Iris pigment epithelial cell (primary cell): ENCODE results near the gene NT5C1A.

Experiments
- DNase-seq: peaks from one replicate; pipeline ENCODE4 v3.0.0-alpha.2; 2011; ENCODE audit warnings: low read depth

NT5C1A gene

GRCh38 chr1:39671793-39672550 lies at the start of gene NT5C1A:
Gene NT5C1A (minus strand): TSS chr1:39672107. CDS start chr1:39672038, 69 bp downstream.
- DNase-seq = no peak

DNA sequence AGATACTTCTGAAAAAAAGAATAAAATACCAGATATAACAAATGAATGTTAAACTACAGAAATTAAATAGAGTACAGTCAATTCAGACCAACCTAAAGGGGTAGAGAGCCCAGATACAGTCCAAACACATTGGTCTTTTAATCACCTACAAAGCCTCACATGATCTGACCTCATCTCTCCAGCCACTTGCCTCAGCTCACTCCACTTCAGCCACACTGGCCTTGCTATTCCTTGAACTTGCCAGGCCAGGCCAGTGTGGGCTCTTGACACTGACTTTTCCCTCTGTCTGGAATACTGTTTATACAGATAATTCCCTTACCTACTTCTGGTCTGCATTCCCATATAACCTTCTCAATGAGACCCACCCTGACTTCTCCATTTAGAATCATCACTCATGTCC lies 49.8 kb upstream of the NT5C1A start:
- DNase-seq = no peak

GRCh38 chr1:39720094-39720999 lies 48.4 kb upstream of the NT5C1A start:
- peak; percentile 53 for DNase-seq

- DNase-seq = no peak
Observed at GRCh38 chr1:39717809-39718208, 45.9 kb upstream of the NT5C1A start.

DNA sequence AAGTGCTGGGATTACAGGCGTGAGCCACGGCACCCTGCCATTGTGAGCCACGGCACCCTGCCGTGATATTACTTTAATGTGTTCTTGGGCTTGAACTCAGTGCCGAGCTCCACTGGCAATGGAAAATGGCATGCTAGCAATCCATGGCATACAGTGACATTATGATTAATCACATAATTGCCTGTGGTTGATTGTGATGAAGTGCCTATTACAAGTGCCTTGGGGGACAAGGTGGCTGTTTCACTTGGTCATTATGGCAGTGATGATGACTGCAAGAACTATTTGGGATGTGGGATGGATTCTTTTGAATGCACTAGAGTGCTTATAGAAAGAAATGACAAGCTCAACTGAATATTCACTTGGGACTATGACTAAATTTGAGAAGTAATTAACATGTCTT lies 41.6 kb upstream of the NT5C1A start:
- DNase-seq = no peak

- no peak for DNase-seq
Observed at GRCh38 chr1:39711966-39712340, 40.0 kb upstream of the NT5C1A start.

DNA sequence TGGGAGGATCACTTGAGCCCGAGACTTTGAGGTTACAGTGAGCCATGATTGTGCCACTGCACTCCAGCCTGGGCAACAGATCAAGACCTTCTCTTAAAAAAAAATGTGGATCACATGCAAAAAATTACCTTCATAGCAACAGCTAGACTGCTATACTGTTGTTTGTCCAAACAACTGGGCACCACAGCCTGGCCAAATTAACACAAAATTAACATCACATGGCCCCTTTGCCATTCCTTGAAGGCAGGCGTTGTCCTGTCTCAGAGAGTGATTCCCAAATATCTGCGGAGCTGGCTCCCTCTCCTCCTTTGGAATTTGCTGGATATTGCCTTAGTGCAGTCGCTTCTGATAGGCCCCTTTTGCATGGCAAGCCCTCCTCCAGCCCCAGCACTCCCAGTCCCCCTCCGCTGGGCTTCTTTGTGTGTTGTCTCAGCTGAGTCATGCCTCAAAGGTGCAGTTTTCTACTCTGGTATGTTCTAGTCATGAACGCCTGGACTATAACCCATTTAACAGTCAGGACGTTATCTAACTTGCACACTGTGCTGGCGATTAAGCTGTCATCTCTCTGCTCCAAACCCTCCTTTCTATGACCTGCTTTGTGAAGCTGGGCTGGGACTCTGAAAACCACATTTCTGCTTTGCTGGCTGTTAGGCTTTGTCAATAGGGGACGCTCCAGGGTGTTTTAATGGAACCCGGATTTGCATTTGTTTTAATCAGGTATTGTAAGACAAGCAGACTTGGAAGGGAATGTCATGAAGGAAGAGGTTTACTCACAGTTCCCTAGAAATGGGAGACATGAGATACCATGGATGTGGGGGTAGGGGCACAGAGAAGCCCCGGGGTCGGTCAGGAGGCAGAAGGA lies 39.4 kb upstream of the NT5C1A start:
- DNase-seq = peak; percentile 19

DNA sequence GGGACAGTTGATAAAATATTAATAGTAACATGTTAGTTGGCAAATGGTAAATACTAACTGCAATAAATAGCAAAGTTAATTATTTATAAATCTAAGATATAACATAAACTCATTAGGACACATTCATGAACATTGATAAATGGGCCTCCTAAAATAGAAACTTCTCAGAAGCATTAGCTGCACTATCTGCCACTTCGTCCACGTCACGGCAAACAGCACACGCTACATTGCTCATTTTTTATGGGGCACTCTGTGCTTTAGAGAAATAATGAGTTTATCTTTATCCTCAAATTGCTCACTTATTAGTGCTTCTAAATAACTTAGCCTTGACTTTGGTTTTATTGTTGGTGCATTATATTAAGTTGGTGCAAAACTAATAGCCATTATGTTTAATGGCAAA lies 35.6 kb upstream of the NT5C1A start:
- no peak for DNase-seq

DNA sequence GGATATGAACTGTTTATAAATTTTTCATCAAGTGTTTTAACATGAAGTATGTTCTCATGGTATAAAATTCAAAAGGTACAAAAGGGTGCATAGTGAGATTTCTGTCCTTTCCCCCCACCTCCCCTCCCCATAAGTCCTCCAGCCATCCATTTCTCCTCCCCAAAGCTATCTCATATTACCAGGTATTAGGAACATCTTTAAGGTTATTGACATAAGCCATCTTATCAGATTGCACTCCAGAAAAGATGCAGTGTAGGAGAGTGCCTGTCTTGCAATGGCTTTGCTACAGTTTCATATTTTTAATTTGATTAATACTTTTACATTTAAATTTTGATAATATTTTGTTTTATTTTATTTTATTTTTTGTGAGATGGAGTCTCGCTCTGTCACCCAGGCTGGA lies 32.9 kb upstream of the NT5C1A start:
- DNase-seq = no peak

- peak; percentile 75 for DNase-seq
Observed at GRCh38 chr1:39701049-39701439, 29.1 kb upstream of the NT5C1A start.

DNA sequence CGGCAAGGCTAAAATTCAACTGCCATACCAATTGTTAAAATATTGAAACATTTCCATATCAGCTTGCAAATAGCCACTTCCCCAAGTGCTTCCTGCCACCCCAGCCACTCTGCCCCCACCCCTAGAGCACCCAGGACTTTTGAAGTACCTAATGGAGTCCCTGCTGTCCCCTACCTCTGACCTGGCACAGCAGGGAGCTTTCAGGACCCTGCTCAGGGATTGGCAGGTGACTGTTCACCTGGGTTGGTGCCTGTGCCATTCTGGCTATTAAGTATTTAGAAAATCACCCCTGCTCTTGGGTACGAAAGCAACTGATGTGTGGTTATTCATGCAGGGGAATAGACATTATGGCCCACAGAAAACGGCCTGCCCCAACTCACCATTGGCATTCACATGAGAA lies 28.4 kb upstream of the NT5C1A start:
- DNase-seq = no peak

GRCh38 chr1:39699419-39699818 lies 27.5 kb upstream of the NT5C1A start:
- DNase-seq = no peak

- DNase-seq = no peak
Observed at GRCh38 chr1:39698568-39698967, 26.7 kb upstream of the NT5C1A start.

DNA sequence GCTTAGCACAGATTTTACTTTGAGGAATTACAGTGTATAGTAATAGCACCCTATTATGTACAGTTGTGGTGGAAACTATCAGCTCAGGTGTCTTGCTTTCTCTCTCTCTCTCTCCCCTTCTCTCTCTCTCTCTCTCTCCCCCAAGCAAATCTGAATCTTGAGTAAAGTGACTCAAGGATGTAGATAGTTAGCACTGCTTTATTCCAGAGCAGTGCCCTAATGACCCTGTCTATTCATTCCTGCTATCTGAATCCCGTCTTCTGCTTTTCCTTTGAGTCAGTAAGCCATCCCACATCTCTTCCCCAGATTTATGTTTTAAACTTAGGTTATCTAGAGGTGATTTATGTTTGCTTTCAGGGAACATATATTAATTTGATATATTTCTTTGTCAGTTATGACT lies 24.5 kb upstream of the NT5C1A start:
- DNase-seq = no peak

- no peak for DNase-seq
Observed at GRCh38 chr1:39695016-39695415, 23.1 kb upstream of the NT5C1A start.

DNA sequence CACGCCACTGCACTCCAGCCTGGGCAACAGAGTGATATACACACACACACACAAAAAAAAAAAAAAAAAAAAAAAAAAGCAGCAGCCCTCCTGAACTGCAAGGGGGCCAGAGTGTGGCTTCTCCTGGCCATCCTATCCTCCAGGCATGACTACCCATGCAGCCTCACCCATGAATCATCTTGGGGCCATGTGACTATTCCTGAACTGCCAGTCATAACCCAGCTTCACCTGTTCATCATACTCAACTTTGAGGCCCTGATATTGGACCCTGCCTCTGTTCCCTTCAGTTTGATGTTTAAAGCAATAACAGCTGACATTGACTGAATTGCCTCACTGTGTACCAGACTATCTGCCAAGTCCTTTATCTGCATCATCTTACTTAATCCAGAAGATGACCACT lies 22.1 kb upstream of the NT5C1A start:
- DNase-seq = no peak

DNA sequence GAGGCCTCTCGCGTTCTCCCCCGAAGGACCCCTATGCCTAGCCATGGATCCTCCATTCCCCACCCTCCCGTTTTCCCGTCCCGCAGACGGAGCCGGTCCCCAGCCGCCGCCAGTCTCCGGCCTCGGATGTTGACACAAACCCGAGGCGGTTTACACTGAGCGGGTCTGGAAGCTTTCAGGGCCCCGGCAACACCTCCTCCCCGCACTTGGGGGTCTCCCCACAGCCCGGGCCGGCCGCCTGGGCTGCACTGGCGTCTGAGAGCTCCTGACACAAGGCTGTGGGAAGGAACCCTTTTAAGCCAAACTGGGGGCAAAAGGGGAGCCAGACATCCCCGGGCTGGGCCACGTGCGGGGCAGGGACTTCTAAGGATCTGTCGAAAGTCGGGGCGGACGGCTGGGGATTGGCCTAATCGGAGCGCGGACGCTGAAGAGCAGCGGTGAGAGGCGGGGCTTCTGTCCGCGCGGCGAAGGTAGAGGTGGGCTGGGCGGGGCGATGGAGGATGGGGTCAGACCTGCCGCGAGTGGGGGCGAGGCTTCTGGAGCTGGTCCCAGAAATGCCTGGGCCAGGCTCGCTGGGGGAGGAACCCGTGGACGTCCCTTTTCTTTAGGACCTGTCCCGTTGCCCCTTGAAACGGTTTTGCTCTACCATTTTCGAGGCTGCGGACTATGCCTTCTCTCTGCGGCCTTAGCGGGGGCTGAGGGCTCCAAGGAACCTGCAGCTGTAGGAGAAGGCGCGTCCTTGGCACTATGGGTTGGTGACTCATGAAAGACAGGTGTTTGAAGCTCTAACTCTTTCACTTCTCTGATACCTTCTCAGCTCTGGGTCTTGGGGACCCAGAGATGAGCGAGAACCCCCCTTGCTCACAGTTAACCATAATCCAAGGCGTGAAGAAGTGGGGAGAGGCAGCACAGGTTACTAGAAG lies 20.5 kb upstream of the NT5C1A start:
- no peak for DNase-seq

DNA sequence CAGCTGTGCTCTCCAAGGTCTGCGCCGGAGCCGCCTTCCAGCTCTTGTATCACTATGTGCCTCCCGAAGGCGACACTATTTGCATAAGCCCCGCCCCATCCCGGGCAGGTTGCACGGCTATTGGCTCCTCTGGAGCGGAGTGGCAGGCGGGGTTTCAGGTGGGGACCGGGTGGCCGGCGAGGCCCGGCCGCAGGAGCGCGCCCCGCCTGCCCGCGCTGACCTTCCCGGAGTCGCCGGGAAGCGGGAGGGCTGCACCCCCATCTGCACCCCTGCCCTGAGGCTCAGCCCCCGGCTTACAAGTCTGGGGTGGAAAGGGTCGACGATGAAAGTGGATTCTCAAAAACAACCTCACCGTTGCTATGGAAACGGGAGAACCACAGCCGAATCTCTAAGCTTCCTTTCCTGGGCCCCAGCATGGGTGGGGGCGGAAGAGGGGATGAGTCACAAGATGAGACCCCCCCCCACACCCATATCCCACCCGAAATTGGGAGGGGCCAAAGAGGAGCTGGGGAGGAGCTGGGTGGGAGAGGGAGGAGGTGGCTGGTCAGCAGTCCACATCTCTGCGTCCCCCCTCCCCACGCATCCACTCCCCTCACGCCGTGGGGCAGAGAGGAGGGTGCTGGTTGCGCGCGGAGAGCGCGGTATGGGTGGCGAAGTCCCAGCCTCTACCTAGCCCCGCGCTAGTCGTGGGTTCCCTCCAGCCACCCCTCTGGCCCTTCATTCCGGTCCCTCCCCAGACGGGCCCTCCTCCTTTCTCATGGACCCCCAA lies 19.7 kb upstream of the NT5C1A start, which contains the start of gene HPCAL4:
HPCAL4 (minus strand) TSS at position 51 of the 769 bp plus-strand sequence. CDS start 6,830 bp downstream, outside the sequence.
- DNase-seq = peak; percentile 59

GRCh38 chr1:39690794-39691382 lies 19.0 kb upstream of the NT5C1A start:
- DNase-seq = no peak

- no peak for DNase-seq
Observed at GRCh38 chr1:39690225-39690624, 18.3 kb upstream of the NT5C1A start.
